Natural killer cell (primary cell): ENCODE data around the gene TMEM91. TPM values are rescaled to one million over a fixed set of nuclear protein-coding genes. Genes with fewer than 3 reads are reported as not detected.

ENCODE experiments used
- ATAC-seq, 3 donors: fragments of 150-1000 bp in 2 of 3; fragments of 200-7000 bp in 1 of 3; cut with Tn5 transposase; 1 replicate in 1 of 3; 2 replicates in 2 of 3; pipeline ENCODE4 v1.10.0; 2021; ENCODE audit warnings: mild to moderate bottlenecking in 2 of 3, moderate library complexity in 2 of 3
- DNase-seq, 2 donors: peaks; one replicate each; pipeline versions ENCODE4 v3.0.0 to v3.0.0-alpha.2; 2013 to 2021; ENCODE audit warnings: mixed read lengths in 1 of 2
- H3K27ac ChIP-seq: one replicate; pipeline ENCODE4 v1.5.1; 2013; ENCODE audit warnings: mild to moderate bottlenecking, low read length
- H3K27me3 ChIP-seq: one replicate; pipeline ENCODE4 v1.6.1; 2013; ENCODE audit warnings: low read length; ENCODE audit not compliant: control insufficient read depth, insufficient read depth
- H3K36me3 ChIP-seq: one replicate; pipeline ENCODE4 v1.6.1; 2013; ENCODE audit warnings: low read length; ENCODE audit not compliant: control insufficient read depth, insufficient read depth
- H3K4me1 ChIP-seq: one replicate; pipeline ENCODE4 v1.6.1; 2013; ENCODE audit warnings: low read length; ENCODE audit not compliant: control insufficient read depth, insufficient read depth
- H3K4me3 ChIP-seq: one replicate; pipeline ENCODE4 v1.5.1; 2013; ENCODE audit warnings: low read length
- H3K9me3 ChIP-seq: one replicate; pipeline ENCODE4 v1.6.1; 2013; ENCODE audit warnings: low read length; ENCODE audit not compliant: control insufficient read depth, insufficient read depth
- H3K27ac Mint-ChIP-seq, 2 donors: one replicate each; pipeline ENCODE4 v1.8.0; 2022; ENCODE audit warnings: mild to moderate bottlenecking in 2 of 2, mixed read lengths in 2 of 2, moderate library complexity in 1 of 2
- H3K27me3 Mint-ChIP-seq, 2 donors: one replicate each; pipeline ENCODE4 v1.8.0; 2022; ENCODE audit warnings: low read depth in 2 of 2, mixed read lengths in 2 of 2
- H3K36me3 Mint-ChIP-seq: one replicate; pipeline ENCODE4 v1.8.0; 2022; ENCODE audit warnings: mixed read lengths
- H3K4me1 Mint-ChIP-seq, 2 donors: one replicate each; pipeline ENCODE4 v1.8.0; 2022; ENCODE audit warnings: mixed read lengths in 2 of 2
- H3K4me3 Mint-ChIP-seq: one replicate; pipeline ENCODE4 v1.8.0; 2022; ENCODE audit warnings: mild to moderate bottlenecking, moderate library complexity, mixed read lengths
- H3K9me3 Mint-ChIP-seq, 2 donors: one replicate each; pipeline ENCODE4 v1.8.0; 2022; ENCODE audit warnings: mixed read lengths in 2 of 2
- CTCF ChIP-seq: fragments of 200-600 bp; IDR thresholded peaks from one replicate; pipeline ENCODE4 v1.8.0; 2022; ENCODE audit warnings: antibody characterized with exemption
- WGBS: methylation state at CpG from one replicate; pipeline ENCODE4 v1.1.7; 2013; ENCODE audit warnings: missing lambda C conversion rate; ENCODE audit not compliant: insufficient coverage; 5-methylcytosine and 5-hydroxymethylcytosine counted together
- intact Hi-C: fragments of 100-400 bp; cut with micrococcal nuclease; formaldehyde crosslinking; loops from one replicate; pipeline ENCODE4 v1.14.2; 2022
- total RNA-seq, 4 donors: library from RNA; stranded (reverse); fragments of 120-200 nt in 1 of 4; gene quantifications; one replicate each; pipeline versions ENCODE4 v1.2.3 to v1.2.4, GENCODE V29; 2013 to 2022

TMEM91 gene
- total RNA-seq, 3 donors from 2014 or later (not counting 1 experiment from before 2014, with no cell fraction given) = 13.6 to 22.8 (median 20.8) TPM

- H3K4me3 ChIP-seq = no peak overlapping the region
- ATAC-seq = peak in 2 of 3 donors; percentile 22 to 40
Measured at GRCh38 chr19:41334793-41335192, 41.5 kb upstream of the TMEM91 start.

GRCh38 chr19:41335467-41335866 is 40.9 kb upstream of the TMEM91 start:
- peaks cover 46 to 47% of the 10 kb centered on the region in 2 donors for H3K4me1 Mint-ChIP-seq
- no peak overlapping the region for H3K4me3 ChIP-seq
- peak overlapping the region; percentile 35 to 94 for H3K27ac Mint-ChIP-seq
- intact Hi-C loops = no loop called here
- WGBS = 92% methylated on average over 10 of the region's 10 CpGs
- no peaks in the 10 kb centered on the region for H3K9me3 ChIP-seq
- H3K9me3 Mint-ChIP-seq = no peaks in the 10 kb centered on the region
- no peaks in the 10 kb centered on the region for H3K27me3 Mint-ChIP-seq
- H3K36me3 ChIP-seq = peaks cover 83% of the 10 kb centered on the region
- H3K36me3 Mint-ChIP-seq = peaks cover 6% of the 10 kb centered on the region
- no peak for DNase-seq
- ATAC-seq = no peak
- H3K4me1 ChIP-seq = peaks cover 56% of the 10 kb centered on the region
- no peak overlapping the region for H3K4me3 Mint-ChIP-seq
- H3K27me3 ChIP-seq = no peaks in the 10 kb centered on the region
- H3K27ac ChIP-seq = no peak overlapping the region
- no peak for TF ChIP-seq CTCF

More at GRCh38 chr19:41334793-41335192, 41.5 kb upstream of the TMEM91 start:
- Mint-ChIP-seq H3K36me3 (peaks cover 6% of the 10 kb centered on the region), H3K4me3 (peak overlapping the region; percentile 31), H3K4me1 (peaks cover 46 to 47% of the 10 kb centered on the region in 2 donors), H3K27ac (peak overlapping the region; percentile 80 to 94), H3K27me3 (no peaks in the 10 kb centered on the region), H3K9me3 (no peaks in the 10 kb centered on the region)
- Histone ChIP-seq H3K9me3 (no peaks in the 10 kb centered on the region), H3K36me3 (peaks cover 83% of the 10 kb centered on the region), H3K27me3 (no peaks in the 10 kb centered on the region), H3K27ac (peak overlapping the region; percentile 43), H3K4me1 (peaks cover 63% of the 10 kb centered on the region)
- TF ChIP-seq CTCF = no peak
- WGBS = 40% methylated on average over 5 of the region's 5 CpGs
- DNase-seq = peak in 1 of 2 donors; percentile 28
- intact Hi-C loops = no loop called here

GRCh38 chr19:41339936-41340335 is 36.4 kb upstream of the TMEM91 start:
- ATAC-seq (no peak), DNase-seq (no peak)
- peak overlapping the region; percentile 58 to 75 for H3K27ac Mint-ChIP-seq
- no peak for TF ChIP-seq CTCF
- intact Hi-C loops = no loop called here
- H3K36me3 Mint-ChIP-seq = peaks cover 6% of the 10 kb centered on the region
- Histone ChIP-seq H3K4me1 (peaks cover 56% of the 10 kb centered on the region), H3K9me3 (no peaks in the 10 kb centered on the region), H3K27ac (no peak overlapping the region), H3K27me3 (no peaks in the 10 kb centered on the region), H3K4me3 (no peak overlapping the region), H3K36me3 (peaks cover 78% of the 10 kb centered on the region)
- 92% methylated on average over 5 of the region's 5 CpGs for WGBS
- peaks cover 46 to 54% of the 10 kb centered on the region in 2 donors for H3K4me1 Mint-ChIP-seq
- H3K27me3 Mint-ChIP-seq = no peaks in the 10 kb centered on the region
- H3K9me3 Mint-ChIP-seq = no peaks in the 10 kb centered on the region
- peak overlapping the region; percentile 42 for H3K4me3 Mint-ChIP-seq
